Chondrocyte (in vitro differentiated cells): ENCODE data around the gene VMAC. TPM values are rescaled to one million over a fixed set of nuclear protein-coding genes. Genes with fewer than 3 reads are reported as not detected.
"Not testable (repeated sequence)": the region's sequence is repeated elsewhere in the genome, so short reads cannot be mapped to it uniquely, and the experiment has no call there.

Experiments used
- DNase-seq: peaks from one replicate; pipeline ENCODE4 v3.0.0; 2021; ENCODE audit warnings: mixed read lengths, low spot score
- H3K27ac Mint-ChIP-seq: one replicate; pipeline ENCODE4 v1.8.0; 2021; ENCODE audit warnings: mild to moderate bottlenecking, moderate library complexity, mixed read lengths; ENCODE audit not compliant: unreplicated experiment
- H3K27me3 Mint-ChIP-seq: 2 replicates; pipeline ENCODE4 v1.8.0; 2021; ENCODE audit warnings: low read depth, mixed read lengths
- H3K36me3 Mint-ChIP-seq: 2 replicates; pipeline ENCODE4 v1.8.0; 2021; ENCODE audit warnings: low read depth, mixed read lengths
- H3K4me1 Mint-ChIP-seq: 2 replicates; pipeline ENCODE4 v1.8.0; 2021; ENCODE audit warnings: low read depth, mild to moderate bottlenecking, mixed read lengths
- H3K4me3 Mint-ChIP-seq: one replicate; pipeline ENCODE4 v1.8.0; 2021; ENCODE audit warnings: mild to moderate bottlenecking, moderate library complexity, mixed read lengths; ENCODE audit not compliant: unreplicated experiment
- H3K9me3 Mint-ChIP-seq: 2 replicates; pipeline ENCODE4 v1.8.0; 2021; ENCODE audit warnings: low read depth, mixed read lengths
- total RNA-seq: library from RNA; stranded (reverse); gene quantifications from 3 replicates; pipeline ENCODE4 v1.2.1, GENCODE V29; 2021
- TF ChIP-seq, protein P1 (sequence below): fragments of 200-600 bp; sonication (generic); IDR thresholded peaks from 2 replicates; pipeline ENCODE4 v1.5.0; 2021; ENCODE audit warnings: antibody characterized with exemption, mild to moderate bottlenecking, moderate library complexity

Gene VMAC
- total RNA-seq, 1 donor from 2014 or later = 6.1 TPM

DNA sequence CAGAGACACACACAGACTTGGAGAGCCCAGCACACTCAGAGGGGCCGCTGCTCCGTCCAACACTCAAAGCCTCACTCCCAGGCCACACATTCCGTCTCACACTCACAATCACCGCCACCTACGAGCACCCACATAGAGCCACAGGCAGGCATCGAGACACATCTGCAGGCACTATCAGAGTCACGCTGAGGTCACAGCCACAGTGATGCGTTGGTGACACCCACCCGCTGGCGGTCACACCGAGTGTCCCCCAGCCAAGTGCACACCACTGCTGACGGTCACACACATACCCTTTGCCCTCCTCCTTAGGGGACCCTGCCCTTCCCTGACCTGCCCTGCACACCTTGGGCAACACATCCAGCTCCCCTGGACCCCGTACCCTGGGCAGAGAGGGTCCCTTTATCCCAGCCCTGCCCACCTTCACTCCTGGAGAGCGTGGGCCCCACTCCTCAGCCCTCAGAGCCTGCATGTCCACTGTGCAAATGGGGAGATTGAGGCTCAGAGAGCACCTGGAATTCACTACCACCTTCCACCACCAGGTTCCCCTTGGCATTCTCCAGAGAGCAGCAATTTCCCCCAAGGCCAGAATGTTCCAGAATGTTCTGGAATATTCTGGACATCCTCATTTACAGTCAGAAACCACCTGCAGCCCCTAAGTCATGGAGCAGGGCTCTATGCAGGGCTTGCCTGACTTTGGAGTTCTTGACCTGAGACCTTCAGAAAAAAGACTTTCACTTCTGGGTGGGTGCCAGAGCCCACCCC, 39.8 kb upstream of the VMAC start:
- TF ChIP-seq, protein P1, sequence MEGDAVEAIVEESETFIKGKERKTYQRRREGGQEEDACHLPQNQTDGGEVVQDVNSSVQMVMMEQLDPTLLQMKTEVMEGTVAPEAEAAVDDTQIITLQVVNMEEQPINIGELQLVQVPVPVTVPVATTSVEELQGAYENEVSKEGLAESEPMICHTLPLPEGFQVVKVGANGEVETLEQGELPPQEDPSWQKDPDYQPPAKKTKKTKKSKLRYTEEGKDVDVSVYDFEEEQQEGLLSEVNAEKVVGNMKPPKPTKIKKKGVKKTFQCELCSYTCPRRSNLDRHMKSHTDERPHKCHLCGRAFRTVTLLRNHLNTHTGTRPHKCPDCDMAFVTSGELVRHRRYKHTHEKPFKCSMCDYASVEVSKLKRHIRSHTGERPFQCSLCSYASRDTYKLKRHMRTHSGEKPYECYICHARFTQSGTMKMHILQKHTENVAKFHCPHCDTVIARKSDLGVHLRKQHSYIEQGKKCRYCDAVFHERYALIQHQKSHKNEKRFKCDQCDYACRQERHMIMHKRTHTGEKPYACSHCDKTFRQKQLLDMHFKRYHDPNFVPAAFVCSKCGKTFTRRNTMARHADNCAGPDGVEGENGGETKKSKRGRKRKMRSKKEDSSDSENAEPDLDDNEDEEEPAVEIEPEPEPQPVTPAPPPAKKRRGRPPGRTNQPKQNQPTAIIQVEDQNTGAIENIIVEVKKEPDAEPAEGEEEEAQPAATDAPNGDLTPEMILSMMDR = peak; percentile 43
- Mint-ChIP-seq H3K27ac (no peak overlapping the region), H3K27me3 (peaks cover 13% of the 10 kb centered on the region), H3K4me1 (no peaks in the 10 kb centered on the region), H3K36me3 (no peaks in the 10 kb centered on the region), H3K9me3 (no peaks in the 10 kb centered on the region), H3K4me3 (no peak overlapping the region)
- DNase-seq = no peak

DNA sequence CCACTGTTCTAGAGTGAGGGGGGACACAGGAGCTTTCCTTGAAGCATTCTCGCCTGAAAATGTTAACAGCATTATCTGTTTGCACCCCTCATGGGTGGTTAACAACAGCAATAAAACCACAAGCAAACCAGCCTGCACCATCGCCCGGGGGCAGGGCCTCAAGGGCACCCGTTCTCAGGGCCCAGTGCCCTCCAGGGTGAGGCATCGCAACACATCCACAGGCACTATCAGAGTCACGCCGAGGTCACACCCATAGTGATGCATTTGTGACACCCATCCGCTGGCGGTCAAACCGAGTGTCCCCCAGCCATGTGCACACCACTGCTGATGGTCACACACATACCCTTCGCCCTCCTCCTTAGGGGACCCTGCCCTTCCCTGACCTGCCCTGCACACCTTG, 38.9 kb upstream of the VMAC start:
- Mint-ChIP-seq H3K36me3 (no peaks in the 10 kb centered on the region), H3K4me3 (no peak overlapping the region), H3K27me3 (peaks cover 13% of the 10 kb centered on the region), H3K9me3 (no peaks in the 10 kb centered on the region), H3K4me1 (peaks cover under 1% of the 10 kb centered on the region), H3K27ac (no peak overlapping the region)
- no peak for DNase-seq
- TF ChIP-seq, protein P1 = no peak

DNA sequence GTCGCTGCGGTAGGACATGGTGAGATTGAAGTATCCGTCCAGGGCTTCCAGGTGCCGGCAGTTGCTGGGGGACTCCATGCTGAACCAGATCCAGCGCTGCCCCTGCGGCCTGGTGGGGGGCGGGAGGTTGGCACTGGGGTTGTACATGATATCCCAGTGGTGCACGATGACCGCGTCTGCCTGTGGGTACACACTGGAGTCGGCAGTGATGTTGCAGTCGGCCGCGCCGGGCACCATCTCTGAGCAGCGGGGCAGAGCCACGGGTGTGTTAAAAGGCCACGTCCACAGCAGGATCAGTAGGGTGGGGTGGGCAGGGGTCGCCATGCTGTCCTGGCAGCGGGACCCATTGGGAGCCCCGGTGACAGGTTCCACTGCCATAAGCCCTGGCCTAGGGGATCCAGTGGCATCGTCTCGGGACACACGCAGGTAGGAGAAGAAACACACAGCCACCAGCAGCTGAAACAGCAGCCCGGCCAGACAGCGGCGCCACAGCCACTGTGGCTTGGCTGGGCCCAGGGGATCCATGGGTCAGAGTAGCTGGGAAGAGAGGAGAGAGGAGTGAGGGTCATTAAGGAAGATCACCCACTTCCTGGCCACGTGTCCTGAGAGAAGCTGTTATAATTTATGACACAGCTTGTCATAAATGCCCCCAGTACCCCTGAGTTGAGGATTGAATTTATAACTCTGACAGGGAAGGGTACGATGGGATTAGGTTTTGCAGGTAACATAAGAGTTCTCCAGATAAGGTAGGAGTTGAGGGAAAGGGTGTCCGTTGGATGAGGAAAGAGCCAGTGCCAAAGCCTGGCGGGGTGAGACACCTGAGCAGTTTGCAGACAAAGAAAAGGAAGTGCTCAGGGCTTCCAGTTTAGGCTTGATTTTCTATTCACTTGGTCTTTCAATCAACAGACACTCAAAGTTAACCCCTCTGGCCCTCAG, 37.2 kb upstream of the VMAC start:
- Mint-ChIP-seq H3K4me1 (peaks cover 3% of the 10 kb centered on the region), H3K9me3 (no peaks in the 10 kb centered on the region), H3K4me3 (no peak overlapping the region), H3K36me3 (no peaks in the 10 kb centered on the region), H3K27ac (no peak overlapping the region), H3K27me3 (peaks cover 11% of the 10 kb centered on the region)
- TF ChIP-seq, protein P1 = no peak
- DNase-seq = no peak

DNA sequence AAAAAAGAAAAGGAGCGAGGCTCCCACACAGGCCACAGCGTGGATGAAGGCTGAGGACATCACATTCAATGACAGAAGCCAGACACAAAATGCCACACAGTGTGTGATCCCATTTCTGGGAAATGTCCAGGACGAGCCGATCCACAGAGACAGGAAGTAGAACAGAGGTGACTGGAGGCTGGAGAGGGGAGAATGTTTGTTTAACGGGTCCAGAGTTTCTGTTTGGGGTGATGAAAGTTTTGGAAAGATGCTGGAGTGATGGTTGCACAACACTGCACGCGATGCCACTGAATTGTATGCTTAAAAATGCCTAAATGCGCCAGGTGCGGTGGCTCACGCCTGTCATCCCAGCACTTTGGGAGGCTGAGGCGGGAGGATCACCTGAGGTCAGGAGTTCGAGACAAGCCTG, 33.7 kb upstream of the VMAC start:
- Mint-ChIP-seq H3K4me3 (no peak overlapping the region), H3K4me1 (peaks cover 3% of the 10 kb centered on the region), H3K9me3 (no peaks in the 10 kb centered on the region), H3K27ac (peak overlapping the region; percentile 36), H3K27me3 (peaks cover 6% of the 10 kb centered on the region), H3K36me3 (no peaks in the 10 kb centered on the region)
- no peak for DNase-seq
- TF ChIP-seq, protein P1 = no peak

DNA sequence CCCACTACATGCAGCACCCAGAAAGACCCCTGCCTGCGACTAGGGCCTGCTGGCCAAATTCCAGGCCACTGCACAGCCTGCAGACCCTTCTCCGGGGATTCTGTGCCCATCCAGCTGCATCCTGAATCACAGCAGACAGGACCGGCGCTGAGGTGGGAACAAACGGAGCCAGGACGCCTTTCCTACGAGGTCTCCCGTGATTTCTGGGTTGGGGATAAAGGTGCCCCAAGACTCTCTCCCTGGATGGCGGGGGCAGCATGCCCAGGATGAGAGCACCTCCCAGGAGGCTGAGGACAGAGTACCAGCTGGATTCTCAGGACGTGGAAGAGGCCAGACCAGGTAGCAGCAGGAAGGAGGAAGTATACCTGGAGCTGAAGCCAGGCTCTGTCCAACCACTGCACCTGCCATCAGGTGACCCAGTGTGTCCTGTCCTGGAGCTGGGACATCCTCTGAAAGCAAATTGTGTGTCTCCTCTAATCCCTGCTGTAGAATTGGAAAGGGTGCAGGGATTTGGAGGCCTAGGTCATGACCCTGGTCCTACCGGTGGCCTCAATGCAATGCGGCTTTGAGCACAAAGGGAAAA, 31.0 kb upstream of the VMAC start:
- H3K27ac Mint-ChIP-seq = no peak overlapping the region
- H3K9me3 Mint-ChIP-seq = no peaks in the 10 kb centered on the region
- H3K4me3 Mint-ChIP-seq = no peak overlapping the region
- no peak for DNase-seq
- no peaks in the 10 kb centered on the region for H3K36me3 Mint-ChIP-seq
- peaks cover 2% of the 10 kb centered on the region for H3K27me3 Mint-ChIP-seq
- H3K4me1 Mint-ChIP-seq = peaks cover 3% of the 10 kb centered on the region
- TF ChIP-seq, protein P1 = no peak

DNA sequence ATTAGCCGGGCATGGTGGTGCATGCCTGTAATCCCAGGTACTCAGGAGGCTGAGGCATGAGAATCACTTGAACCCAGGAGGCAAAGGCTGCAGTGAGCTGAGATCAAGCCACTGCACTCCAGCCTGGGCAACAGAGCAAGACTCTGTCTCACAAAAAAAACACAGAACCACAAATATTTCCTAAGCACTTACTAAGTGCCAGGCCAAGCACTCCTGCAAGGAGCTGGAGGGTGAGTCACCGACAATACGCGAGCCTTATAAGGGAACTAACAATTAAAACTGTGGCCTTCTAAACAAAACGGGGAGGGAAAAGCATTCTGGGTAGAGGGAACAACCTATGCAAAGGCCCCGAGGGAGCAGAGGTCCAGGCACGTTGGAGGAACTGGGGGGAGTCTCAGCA, 30.2 kb upstream of the VMAC start:
- not testable (repeated sequence) for H3K36me3 Mint-ChIP-seq, H3K4me3 Mint-ChIP-seq, H3K9me3 Mint-ChIP-seq, H3K27me3 Mint-ChIP-seq, DNase-seq, H3K27ac Mint-ChIP-seq, H3K4me1 Mint-ChIP-seq
